HUES64 (cell line): ENCODE measurements around the gene AIG1. TPM values are rescaled to one million over a fixed set of nuclear protein-coding genes. Genes with fewer than 3 reads are reported as not detected.
"Not testable (repeated sequence)": the region's sequence is repeated elsewhere in the genome, so short reads cannot be mapped to it uniquely, and the experiment has no call there.

Experiments used
- H3K27ac ChIP-seq: 2 replicates; pipeline ENCODE4 v1.7.0; 2013; ENCODE audit warnings: low read depth, low read length, inconsistent platforms
- H3K27me3 ChIP-seq: 2 replicates; pipeline ENCODE4 v1.6.1; 2013; ENCODE audit warnings: mild to moderate bottlenecking, low read length; ENCODE audit not compliant: insufficient read depth
- H3K36me3 ChIP-seq: 2 replicates; pipeline ENCODE4 v1.6.1; 2013; ENCODE audit warnings: mild to moderate bottlenecking, low read length; ENCODE audit not compliant: insufficient read depth
- H3K4me1 ChIP-seq: 2 replicates; pipeline ENCODE4 v1.6.1; 2013; ENCODE audit warnings: mild to moderate bottlenecking, low read length, moderate library complexity; ENCODE audit not compliant: insufficient read depth
- H3K4me3 ChIP-seq: 2 replicates; pipeline ENCODE4 v1.5.1; 2013; ENCODE audit warnings: mild to moderate bottlenecking, low read length, moderate library complexity
- H3K9ac ChIP-seq: 2 replicates; pipeline ENCODE4 v1.6.1; 2013; ENCODE audit warnings: mild to moderate bottlenecking, low read depth, low read length
- H3K9me3 ChIP-seq: 2 replicates; pipeline ENCODE4 v1.6.1; 2013; ENCODE audit warnings: low read depth, low read length; ENCODE audit not compliant: insufficient read depth
- WGBS: fragments of 150-250, 120-280 bp; methylation state at CpG from one replicate; pipeline ENCODE4 v1.1.7; 2013; ENCODE audit warnings: missing lambda C conversion rate; 5-methylcytosine and 5-hydroxymethylcytosine counted together
- polyA plus RNA-seq, 2 experiments: library from polyadenylated mRNA; stranded (reverse); fragments of 50-300 nt; gene quantifications; one replicate each; pipeline ENCODE4 v1.2.3, GENCODE V29; 2013

AIG1 gene, protein sequence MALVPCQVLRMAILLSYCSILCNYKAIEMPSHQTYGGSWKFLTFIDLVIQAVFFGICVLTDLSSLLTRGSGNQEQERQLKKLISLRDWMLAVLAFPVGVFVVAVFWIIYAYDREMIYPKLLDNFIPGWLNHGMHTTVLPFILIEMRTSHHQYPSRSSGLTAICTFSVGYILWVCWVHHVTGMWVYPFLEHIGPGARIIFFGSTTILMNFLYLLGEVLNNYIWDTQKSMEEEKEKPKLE
- polyA plus RNA-seq (2013, experiment 1 of 2) = 23.5 TPM
- 26.2 TPM for polyA plus RNA-seq (2013, experiment 2 of 2)

DNA sequence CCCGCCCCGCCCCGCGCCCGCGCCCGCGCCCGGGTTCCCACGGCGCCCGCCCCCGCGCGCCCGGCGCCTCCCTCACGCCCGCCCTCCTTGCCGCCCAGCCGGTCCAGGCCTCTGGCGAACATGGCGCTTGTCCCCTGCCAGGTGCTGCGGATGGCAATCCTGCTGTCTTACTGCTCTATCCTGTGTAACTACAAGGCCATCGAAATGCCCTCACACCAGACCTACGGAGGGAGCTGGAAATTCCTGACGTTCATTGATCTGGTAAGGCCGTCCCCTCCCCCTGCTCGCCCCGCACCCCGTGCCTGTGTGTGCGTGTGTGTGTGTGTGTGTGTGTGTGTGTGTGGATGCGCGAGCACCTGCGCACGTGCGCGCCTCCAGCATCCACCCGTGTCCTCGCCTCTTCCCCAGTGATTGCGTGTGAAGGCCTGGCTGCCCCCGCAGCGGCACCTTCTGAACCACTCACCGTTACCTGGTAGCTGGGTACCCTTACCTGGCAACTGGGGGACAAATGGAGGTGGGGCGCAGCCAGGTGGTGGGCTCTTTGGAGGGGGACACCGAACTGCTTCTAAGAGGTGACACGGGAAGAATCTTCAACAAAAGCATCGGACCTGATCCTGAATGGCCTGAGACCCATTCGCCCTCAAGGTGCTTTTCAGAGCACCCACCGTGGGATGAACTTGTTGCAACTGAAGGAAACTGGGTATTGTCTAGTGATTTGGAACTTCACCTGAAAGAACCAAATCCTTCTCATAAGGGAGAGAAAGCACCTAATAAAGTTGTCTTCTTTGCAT is at the start of gene AIG1:
Gene AIG1 (plus strand): TSS at position 84 of the 791 bp plus-strand sequence. CDS start 37 bp downstream, at position 121.
- peak within 1 kb of the TSS; percentile 86 for H3K4me3 ChIP-seq
- H3K27ac ChIP-seq = peak within 1 kb of the TSS; percentile 77
- H3K4me1 ChIP-seq = peaks cover 44% of the 10 kb centered on the region
- no peaks in the 10 kb centered on the region for H3K27me3 ChIP-seq
- H3K9ac ChIP-seq = peak within 1 kb of the TSS; percentile 81
- no peaks in the 10 kb centered on the region for H3K9me3 ChIP-seq
- no peaks in the 10 kb centered on the region for H3K36me3 ChIP-seq
- 5% methylated on average over 48 of the region's 50 CpGs for WGBS

DNA sequence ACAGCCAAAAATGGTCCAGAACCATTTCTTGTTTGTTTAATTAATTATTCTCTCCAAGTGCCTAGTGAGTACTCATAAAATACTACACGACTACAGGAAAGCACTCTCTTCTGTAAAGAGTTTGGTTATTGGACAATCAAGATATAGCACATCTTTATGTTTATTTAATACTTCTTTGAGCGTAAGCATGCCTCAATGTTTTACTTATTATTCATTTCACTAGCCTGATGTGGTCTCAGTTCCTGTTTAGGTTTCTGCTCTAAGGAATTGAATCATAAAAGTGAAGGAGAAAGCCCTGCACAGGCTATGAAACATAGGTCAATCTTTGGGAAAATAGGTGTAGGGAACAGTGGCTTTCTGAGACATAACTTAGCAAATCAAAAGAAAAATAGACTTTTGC is 45.9 kb upstream of the AIG1 start:
- H3K27ac ChIP-seq = no peak overlapping the region
- no peaks in the 10 kb centered on the region for H3K27me3 ChIP-seq
- no peaks in the 10 kb centered on the region for H3K4me1 ChIP-seq
- H3K9me3 ChIP-seq = no peaks in the 10 kb centered on the region; the same call in 1 of the 2 replicates
- H3K4me3 ChIP-seq = no peak overlapping the region
- no peaks in the 10 kb centered on the region for H3K36me3 ChIP-seq
- H3K9ac ChIP-seq = no peak overlapping the region
- no CpG with 5 or more reads among the region's 2 CpGs for WGBS

DNA sequence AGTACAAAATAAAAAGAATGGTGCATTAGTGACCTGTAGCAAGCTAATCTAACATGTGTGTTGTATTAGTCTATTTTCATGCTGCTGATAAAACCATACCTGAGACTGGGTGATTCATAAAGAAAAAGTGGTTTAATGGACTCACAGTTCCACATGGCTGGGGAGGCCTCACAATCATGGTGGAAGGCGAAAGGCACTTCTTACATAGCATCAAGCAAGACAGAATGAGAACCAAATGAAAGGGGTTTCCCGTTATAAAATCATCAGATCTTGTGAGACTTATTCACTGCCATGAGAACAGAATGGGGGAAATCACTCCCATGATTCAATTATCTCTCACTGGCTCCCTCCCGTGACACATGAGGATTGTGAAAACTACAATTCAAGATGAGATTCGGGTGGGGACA is 45.4 kb upstream of the AIG1 start:
- H3K9ac ChIP-seq = no peak overlapping the region
- H3K36me3 ChIP-seq = no peaks in the 10 kb centered on the region
- H3K4me3 ChIP-seq = no peak overlapping the region
- WGBS = 91% methylated on average over 4 of the region's 4 CpGs
- no peaks in the 10 kb centered on the region; the same call in 1 of the 2 replicates for H3K9me3 ChIP-seq
- no peaks in the 10 kb centered on the region for H3K27me3 ChIP-seq
- no peak overlapping the region for H3K27ac ChIP-seq
- H3K4me1 ChIP-seq = no peaks in the 10 kb centered on the region

DNA sequence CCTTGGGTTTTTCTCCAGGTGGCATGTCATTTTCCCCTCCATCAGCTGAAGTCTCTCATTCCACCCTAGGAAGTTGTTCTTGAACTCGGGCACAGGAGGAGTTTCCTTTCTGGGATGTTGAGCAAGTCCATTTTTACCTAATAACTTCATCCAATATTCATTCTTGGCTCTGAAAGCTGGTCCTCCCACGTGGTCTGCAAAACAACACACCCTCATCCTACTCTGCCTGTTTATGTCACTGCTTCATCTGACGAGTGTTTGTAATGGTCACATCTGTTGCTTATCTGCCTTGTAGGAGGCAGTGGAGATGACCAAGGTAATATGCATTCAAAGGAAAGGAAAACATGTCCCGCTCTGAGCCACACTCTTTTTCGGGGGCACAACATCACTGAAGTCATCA is 41.7 kb upstream of the AIG1 start:
- no peak overlapping the region for H3K4me3 ChIP-seq
- H3K27me3 ChIP-seq = no peaks in the 10 kb centered on the region
- no peak overlapping the region for H3K9ac ChIP-seq
- H3K36me3 ChIP-seq = no peaks in the 10 kb centered on the region
- 93% methylated on average over 4 of the region's 5 CpGs for WGBS
- H3K27ac ChIP-seq = no peak overlapping the region
- no peaks in the 10 kb centered on the region for H3K4me1 ChIP-seq
- no peaks in the 10 kb centered on the region; the same call in 1 of the 2 replicates for H3K9me3 ChIP-seq

DNA sequence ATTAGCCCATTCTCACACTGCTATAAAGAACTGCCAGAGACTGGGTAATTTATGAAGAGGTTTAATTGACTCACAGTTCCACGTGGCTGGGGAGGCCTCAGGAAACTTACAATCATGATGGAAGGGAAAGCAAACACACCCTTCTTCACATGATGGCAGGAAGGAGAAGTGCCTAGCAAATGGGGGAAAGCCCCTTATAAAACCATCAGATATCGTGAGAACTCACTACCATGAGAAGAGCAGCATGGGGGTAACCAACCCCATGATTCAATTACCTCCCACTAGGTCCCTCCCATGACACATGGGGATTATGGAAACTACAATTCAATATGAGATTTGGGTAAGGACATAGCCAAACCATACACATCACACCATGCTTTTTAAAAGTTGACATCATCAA is 39.8 kb upstream of the AIG1 start:
- H3K9ac ChIP-seq, H3K4me3 ChIP-seq, H3K27ac ChIP-seq, H3K27me3 ChIP-seq, H3K36me3 ChIP-seq, H3K9me3 ChIP-seq, H3K4me1 ChIP-seq: not testable (repeated sequence)
- 100% methylated on average over 1 of the region's 2 CpGs for WGBS

DNA sequence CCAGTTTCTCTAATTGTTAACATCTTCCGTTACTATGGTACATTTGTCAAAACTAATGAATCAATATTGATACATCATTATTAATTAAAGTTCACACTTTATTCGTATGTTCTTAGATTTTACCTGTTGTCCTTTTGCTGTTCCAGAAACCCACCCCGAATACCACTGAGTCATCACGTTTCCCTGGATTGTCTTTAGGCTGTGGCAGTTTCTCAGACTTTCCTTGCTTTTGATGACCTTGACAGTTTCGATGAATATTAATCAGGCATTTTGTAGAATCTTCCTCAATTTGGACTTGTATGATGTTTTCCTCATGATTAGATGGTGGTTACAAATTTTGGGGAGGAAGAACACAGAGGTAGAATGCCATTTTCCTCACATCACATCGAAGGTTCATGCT is 39.1 kb upstream of the AIG1 start:
- H3K27me3 ChIP-seq = no peaks in the 10 kb centered on the region

DNA sequence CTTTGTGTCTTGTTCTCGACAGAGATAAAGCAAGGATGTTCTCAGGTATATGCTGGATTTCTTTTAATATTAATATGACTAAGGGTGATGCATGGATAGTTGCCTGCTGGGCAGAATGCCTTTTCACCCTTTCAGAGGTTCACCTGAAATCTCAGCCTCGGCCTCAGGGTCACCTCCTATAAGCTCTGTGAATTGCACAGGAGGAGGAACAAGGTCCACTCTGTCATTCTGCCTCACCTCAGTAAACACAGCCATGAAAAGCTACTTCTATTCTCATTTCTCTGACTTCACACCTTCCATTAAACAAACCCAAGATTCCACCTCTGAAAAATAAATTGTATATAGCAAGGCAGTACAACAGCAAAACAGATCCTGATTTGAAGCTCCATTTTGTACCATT is 38.1 kb upstream of the AIG1 start:
- no peak overlapping the region for H3K9ac ChIP-seq
- no peaks in the 10 kb centered on the region for H3K36me3 ChIP-seq
- WGBS = 95% methylated on average over 2 of the region's 2 CpGs
- H3K9me3 ChIP-seq = no peaks in the 10 kb centered on the region
- no peaks in the 10 kb centered on the region for H3K4me1 ChIP-seq
- no peak overlapping the region for H3K4me3 ChIP-seq
- H3K27me3 ChIP-seq = no peaks in the 10 kb centered on the region
- H3K27ac ChIP-seq = no peak overlapping the region

More for the DNA sequence above, 39.1 kb upstream of the AIG1 start:
- no peaks in the 10 kb centered on the region for H3K4me1 ChIP-seq
- no peaks in the 10 kb centered on the region; the same call in 1 of the 2 replicates for H3K9me3 ChIP-seq
- no peak overlapping the region for H3K27ac ChIP-seq
- H3K9ac ChIP-seq = no peak overlapping the region
- WGBS = 94% methylated on average over 5 of the region's 6 CpGs
- H3K4me3 ChIP-seq = no peak overlapping the region
- H3K36me3 ChIP-seq = no peaks in the 10 kb centered on the region

DNA sequence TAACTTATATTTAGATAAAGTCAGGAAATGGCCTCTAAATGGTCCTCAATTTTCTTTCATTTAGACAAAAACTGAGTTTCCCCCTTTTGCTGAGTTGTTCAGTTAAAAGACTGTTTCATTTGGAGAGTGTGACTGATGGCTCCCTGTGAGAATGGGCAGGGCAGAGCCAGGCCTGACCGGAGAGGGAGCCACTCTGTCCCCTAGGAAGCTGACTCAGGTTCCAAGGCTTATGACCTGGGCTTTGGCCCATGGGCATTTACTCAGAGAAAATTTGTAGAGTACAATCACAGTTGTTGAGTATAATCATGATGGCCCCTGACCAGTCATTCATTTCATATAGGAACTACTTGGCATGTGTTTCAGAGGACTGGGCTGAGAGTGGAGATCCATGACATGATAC is 37.0 kb upstream of the AIG1 start:
- H3K4me3 ChIP-seq = no peak overlapping the region
- WGBS = 85% methylated on average over 1 of the region's 1 CpG
- H3K27ac ChIP-seq = no peak overlapping the region

DNA sequence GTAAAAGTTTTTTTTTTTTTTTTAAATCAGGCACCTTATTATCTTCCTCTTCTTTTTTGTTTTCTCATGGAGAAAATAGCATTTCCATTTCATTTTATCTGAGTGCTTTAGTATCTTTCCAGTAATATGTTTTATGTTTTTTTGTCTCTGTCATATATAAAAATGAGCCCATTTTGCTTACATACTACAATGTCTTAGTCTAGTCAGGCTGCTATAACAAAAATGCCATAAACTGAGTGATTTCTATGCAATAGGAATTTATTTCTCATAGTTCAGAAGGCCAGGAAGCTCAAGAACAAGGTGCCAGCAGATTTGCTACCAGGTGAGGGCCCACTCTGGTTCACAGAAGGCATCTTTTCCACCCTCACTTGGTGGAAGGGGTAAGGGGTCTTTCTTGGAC is 35.7 kb upstream of the AIG1 start:
- no peaks in the 10 kb centered on the region for H3K36me3 ChIP-seq
- H3K4me1 ChIP-seq = no peaks in the 10 kb centered on the region
- H3K4me3 ChIP-seq = no peak overlapping the region
- H3K27ac ChIP-seq = no peak overlapping the region
- H3K9me3 ChIP-seq = no peaks in the 10 kb centered on the region
- no peak overlapping the region for H3K9ac ChIP-seq
- no peaks in the 10 kb centered on the region for H3K27me3 ChIP-seq

More for the DNA sequence above, 37.0 kb upstream of the AIG1 start:
- H3K36me3 ChIP-seq = no peaks in the 10 kb centered on the region
- H3K9ac ChIP-seq = no peak overlapping the region
- no peaks in the 10 kb centered on the region for H3K9me3 ChIP-seq
- H3K27me3 ChIP-seq = no peaks in the 10 kb centered on the region
- no peaks in the 10 kb centered on the region for H3K4me1 ChIP-seq

DNA sequence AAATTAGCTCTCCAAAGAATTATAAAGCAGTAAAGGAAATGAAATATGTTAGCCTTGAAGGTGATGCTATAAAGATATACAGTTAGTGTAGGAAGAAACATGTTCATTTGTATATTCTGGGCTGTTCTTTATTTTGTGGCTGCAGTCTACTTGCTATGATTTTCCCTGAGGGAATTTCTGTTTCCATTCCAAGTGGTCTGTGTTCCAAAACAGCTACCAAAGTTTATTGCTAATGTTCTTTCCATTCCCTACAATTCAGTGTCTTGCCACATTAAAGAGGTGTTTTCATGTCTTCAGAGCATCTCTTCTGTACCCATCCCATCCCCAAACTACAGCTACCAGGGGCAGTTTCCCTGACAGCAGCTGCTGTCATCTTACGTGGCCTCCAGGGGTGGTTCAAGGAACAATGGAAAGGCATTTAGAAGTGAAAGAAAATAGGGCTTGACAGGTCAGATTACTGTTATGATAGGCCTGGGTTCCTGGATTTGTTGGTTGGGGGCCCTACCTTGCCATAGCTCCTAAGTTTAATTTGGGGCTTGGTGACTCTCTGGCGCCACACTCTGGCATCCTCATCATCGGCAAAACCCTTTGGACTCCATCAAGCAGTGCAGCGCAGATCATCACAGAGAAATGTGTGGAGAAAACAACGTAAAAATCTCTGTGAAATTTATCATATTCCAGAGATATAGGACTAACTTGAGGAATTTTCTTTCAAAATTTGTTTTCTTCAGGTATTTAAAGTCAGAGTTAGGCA is 33.8 kb upstream of the AIG1 start:
- Histone ChIP-seq H3K9ac (no peak overlapping the region), H3K4me3 (no peak overlapping the region), H3K4me1 (no peaks in the 10 kb centered on the region), H3K27ac (no peak overlapping the region), H3K36me3 (no peaks in the 10 kb centered on the region), H3K27me3 (no peaks in the 10 kb centered on the region), H3K9me3 (no peaks in the 10 kb centered on the region)
- WGBS = 61% methylated on average over 5 of the region's 5 CpGs

DNA sequence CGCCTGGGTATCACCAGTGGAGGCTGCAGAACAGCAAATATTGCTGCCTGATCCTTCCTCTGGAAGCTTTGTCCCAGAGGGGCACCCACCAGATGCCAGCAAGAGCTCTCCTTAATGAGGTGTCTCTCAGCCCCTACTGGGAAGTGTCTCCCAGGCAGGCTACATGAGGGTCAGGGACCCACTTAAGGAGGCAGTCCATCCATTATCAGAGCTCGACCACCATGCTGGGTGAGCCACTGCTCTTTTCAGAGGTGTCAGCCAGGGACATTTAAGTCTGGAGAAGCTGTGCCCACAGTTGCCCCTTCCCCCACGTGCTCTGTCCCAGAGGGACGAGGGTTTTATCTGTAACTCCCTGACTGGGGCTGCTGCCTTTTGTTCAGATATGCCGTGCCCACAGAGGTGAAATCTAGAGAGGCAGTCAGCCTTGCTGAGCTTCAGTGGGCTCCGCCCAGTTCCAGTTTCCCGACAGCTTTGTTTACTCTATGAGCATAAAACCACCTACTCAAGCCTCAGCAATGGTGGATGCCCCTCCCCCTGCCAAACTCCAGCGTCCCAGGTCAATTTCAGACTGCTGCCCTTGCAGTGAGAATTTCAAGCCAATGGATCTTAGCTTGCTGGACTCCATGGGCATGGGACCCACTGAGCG is 25.9 kb upstream of the AIG1 start:
- whole genome bisulfite sequencing = 91% methylated on average over 9 of the region's 9 CpGs
- no peak overlapping the region for H3K9ac ChIP-seq
- no peak overlapping the region for H3K4me3 ChIP-seq

More for the DNA sequence above, 25.9 kb upstream of the AIG1 start:
- H3K4me1 ChIP-seq = no peaks in the 10 kb centered on the region
- H3K9me3 ChIP-seq = no peaks in the 10 kb centered on the region
- H3K27me3 ChIP-seq = no peaks in the 10 kb centered on the region
- H3K36me3 ChIP-seq = no peaks in the 10 kb centered on the region
- no peak overlapping the region for H3K27ac ChIP-seq
